Transverse colon (tissue), 4 donors: ENCODE results near the gene SEL1L3.

ENCODE experiments used
- EP300 ChIP-seq: sonication (generic); formaldehyde crosslinking; IDR thresholded peaks from one replicate; pipeline ENCODE4 v1.6.1; 2017; ENCODE audit warnings: antibody characterized with exemption, low read depth
- POLR2A ChIP-seq: fragments of 450-650 bp; IDR thresholded peaks from one replicate; pipeline ENCODE4 v1.6.1; 2016; ENCODE audit warnings: antibody characterized with exemption, mild to moderate bottlenecking, moderate library complexity
- POLR2AphosphoS5 ChIP-seq, 3 donors: sonication (generic); formaldehyde crosslinking; IDR thresholded peaks; one replicate each; pipeline ENCODE4 v1.6.1; 2016; ENCODE audit warnings: antibody characterized with exemption in 3 of 3
- TF ChIP-seq, protein P1 (sequence below), 5 experiments: fragments of 200-600 bp in 3 of 5; fragments of 450-650 bp in 2 of 5; sonication (generic) in 3 of 5; IDR thresholded peaks; 1 replicate in 2 of 5; 2 replicates in 3 of 5; pipeline ENCODE4 v1.5.1; 2016 to 2017; ENCODE audit warnings: antibody characterized with exemption in 5 of 5, inconsistent platforms in 3 of 5, mild to moderate bottlenecking in 2 of 5, moderate library complexity in 1 of 5

DNA sequence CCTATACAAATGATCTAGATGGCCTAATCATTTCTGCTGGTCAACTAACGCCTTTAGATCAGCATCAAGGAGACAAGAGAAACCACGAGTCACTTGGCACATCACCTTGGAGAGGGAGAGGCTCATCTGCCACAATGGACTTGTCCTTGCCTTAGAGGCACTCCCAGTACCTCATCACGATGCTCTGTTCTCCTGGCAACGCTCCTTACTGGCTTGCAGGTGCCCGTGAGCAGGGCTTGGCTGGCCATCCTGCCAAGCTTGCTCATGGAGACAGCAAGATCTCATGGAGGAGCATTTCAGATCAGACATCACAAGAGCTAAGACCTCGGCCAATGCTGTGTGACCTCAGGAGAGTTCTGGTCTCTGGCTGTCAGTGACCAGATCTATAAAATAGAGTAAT lies 48.6 kb upstream of the SEL1L3 start:
- TF ChIP-seq POLR2A (no peak), POLR2AphosphoS5 (IDR thresholded peaks at IDR 0.05) (no peak), EP300 (no peak)
- TF ChIP-seq, protein P1, sequence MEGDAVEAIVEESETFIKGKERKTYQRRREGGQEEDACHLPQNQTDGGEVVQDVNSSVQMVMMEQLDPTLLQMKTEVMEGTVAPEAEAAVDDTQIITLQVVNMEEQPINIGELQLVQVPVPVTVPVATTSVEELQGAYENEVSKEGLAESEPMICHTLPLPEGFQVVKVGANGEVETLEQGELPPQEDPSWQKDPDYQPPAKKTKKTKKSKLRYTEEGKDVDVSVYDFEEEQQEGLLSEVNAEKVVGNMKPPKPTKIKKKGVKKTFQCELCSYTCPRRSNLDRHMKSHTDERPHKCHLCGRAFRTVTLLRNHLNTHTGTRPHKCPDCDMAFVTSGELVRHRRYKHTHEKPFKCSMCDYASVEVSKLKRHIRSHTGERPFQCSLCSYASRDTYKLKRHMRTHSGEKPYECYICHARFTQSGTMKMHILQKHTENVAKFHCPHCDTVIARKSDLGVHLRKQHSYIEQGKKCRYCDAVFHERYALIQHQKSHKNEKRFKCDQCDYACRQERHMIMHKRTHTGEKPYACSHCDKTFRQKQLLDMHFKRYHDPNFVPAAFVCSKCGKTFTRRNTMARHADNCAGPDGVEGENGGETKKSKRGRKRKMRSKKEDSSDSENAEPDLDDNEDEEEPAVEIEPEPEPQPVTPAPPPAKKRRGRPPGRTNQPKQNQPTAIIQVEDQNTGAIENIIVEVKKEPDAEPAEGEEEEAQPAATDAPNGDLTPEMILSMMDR (IDR thresholded peaks at IDR 0.05), result no peak
